AG20443 (cell line): ENCODE results near the gene TERT.

ENCODE experiments used
- DNase-seq: peaks from one replicate; pipeline ENCODE4 v3.0.0; 2012; ENCODE audit warnings: low spot score, mixed read lengths

The TERT gene

DNA sequence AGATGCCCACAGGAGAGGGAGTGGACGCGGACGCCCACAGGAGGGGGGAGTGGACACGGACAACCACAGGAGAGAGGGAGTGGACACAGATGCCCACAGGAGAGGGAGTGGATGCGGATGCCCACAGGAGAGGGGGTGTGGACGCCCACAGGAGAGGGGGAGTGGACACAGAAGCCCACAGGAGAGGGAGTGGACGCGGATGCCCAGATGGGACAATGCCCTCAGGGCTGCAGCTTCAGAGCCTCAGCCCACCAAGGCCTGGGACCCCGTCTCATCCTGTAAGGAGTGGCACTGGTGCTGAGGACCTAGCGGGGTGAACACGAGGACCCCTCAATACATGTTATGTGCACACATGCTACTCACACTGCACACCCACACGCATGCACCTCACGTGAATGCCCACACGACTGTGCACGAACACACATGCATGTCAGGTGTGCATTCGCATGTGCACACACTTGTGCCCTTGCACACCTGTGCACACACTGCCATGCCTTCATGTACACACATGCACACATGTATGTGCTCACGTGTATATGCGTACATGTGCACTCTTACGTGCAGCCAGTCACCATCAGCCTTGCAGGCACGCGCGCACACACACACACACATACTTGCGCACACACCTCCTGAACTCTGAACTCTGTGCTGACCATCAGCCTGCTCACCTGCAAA is 34.9 kb downstream of the TERT start:
- DNase-seq: no peak

GRCh38 chr5:1257841-1258240 is 37.0 kb downstream of the TERT start:
- no peak for DNase-seq

DNA sequence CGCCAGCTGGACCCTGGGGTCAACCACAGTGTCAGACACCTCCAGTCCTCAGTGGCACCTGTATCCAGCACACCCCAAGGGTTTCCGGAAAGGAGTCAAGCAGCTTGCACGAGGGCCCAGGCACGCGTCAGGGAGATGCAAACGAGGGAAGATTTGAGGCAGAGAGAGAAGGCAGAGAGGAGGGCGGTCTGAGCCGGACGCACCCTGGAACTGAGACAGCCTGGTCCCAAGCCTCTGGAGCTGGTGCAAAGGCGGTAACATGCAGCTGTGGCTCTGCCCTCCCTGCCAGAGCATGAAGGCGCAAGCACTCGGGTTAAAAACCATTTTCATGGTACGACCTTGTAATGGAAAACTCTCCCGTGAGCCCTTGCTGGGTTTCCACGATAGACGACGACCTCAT is 37.5 kb downstream of the TERT start:
- no peak for DNase-seq

- DNase-seq: no peak
Measured at GRCh38 chr5:1256776-1257175, 38.1 kb downstream of the TERT start.

- no peak for DNase-seq
Measured at GRCh38 chr5:1255081-1255561, 39.7 kb downstream of the TERT start.

DNA sequence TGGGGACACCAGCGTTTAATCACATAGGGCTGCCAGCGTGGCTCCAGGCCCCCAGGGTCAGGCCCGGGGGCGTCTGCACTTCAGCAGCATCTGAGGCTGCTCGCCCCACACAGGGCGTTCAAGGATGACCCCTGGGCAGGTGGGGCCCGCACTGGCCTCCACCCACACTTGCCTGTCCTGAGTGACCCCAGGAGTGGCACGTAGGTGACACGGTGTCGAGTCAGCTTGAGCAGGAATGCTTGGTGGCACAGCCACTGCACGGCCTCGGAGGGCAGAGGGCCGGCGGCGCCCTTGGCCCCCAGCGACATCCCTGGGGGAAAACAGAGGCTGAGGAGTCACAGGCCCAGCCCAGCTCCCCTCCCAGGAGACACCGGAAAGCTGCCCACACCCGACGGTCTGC is 40.7 kb downstream of the TERT start:
- no peak for DNase-seq

GRCh38 chr5:1253456-1254105 is 41.3 kb downstream of the TERT start:
- DNase-seq: no peak

GRCh38 chr5:1252681-1253080 is 42.2 kb downstream of the TERT start:
- no peak for DNase-seq

GRCh38 chr5:1251678-1252580 is 42.9 kb downstream of the TERT start:
- DNase-seq: no peak

GRCh38 chr5:1249366-1250280 is 45.2 kb downstream of the TERT start:
- no peak for DNase-seq

GRCh38 chr5:1247811-1248210 is 47.1 kb downstream of the TERT start:
- DNase-seq: no peak

DNA sequence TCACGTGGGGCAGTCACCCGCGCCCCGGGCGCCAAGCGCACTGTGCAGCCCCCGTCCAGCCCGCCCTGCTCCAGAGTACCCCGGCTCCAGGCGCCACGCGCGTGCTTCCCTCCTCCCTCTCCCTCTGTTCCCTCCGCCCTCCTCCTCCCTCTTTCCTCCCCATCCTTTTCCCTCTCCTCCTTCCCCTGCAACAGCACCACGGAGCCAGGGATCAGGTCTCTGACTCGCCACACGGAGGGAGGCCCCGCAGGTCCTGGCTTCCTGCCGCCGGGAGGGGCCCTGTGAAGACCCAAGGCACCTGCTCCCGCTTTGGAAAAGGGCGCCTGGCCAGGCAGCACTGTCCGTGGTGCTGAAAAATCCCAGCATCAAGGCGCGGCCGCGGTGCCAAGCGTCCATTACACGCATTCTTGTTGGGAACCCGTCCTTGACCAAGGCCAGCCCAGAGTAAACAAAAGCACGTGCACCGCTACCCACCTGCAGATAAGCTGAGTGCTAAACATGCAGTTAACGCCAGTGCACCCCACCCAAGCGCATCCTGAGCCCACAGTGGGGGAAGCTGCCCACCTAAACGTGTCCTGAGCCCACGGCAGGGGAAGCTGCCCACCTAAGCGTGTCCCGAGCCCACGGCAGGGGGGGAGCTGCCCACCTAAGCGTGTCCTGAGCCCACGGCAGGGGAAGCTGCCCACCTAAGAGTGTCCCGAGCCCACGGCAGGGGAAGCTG is 48.0 kb downstream of the TERT start:
- peak; percentile 61 for DNase-seq

DNA sequence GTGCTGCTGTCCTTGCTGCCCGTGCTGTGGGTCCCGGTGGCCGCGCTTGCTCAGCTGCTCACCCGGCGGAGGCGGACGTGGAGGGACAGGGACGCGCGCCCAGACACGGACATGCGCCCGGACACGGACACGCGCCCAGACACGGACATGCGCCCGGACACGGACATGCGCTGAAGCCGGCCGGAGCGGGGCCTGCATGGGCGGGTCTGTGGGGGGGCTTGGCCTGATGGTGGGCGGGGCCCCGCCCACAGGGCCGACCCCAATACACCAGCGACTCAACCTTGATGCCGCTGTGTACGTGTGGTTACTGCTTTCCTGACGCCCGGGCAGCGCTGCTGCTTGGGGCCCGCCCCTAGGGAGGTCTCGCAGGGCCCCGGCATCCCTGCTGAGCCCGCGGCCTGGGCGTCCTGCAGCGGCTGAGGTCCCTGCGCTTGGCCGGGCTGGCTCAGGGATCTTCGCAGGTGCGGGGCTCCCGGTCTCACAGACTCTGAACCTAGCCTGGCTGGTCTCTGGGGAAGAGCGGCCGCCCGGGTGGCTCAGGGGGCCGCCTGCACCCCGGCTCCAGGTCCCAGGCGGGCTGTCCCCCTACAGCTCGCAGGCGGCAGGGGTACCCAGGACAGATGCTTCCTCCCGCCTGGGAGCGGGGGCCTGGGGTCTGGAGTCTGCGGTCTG is 48.8 kb downstream of the TERT start:
- DNase-seq: no peak

- no peak for DNase-seq
Measured at GRCh38 chr5:1244976-1245375, 49.9 kb downstream of the TERT start.

GRCh38 chr5:1244255-1244654 is 50.6 kb downstream of the TERT start:
- DNase-seq: no peak

DNA sequence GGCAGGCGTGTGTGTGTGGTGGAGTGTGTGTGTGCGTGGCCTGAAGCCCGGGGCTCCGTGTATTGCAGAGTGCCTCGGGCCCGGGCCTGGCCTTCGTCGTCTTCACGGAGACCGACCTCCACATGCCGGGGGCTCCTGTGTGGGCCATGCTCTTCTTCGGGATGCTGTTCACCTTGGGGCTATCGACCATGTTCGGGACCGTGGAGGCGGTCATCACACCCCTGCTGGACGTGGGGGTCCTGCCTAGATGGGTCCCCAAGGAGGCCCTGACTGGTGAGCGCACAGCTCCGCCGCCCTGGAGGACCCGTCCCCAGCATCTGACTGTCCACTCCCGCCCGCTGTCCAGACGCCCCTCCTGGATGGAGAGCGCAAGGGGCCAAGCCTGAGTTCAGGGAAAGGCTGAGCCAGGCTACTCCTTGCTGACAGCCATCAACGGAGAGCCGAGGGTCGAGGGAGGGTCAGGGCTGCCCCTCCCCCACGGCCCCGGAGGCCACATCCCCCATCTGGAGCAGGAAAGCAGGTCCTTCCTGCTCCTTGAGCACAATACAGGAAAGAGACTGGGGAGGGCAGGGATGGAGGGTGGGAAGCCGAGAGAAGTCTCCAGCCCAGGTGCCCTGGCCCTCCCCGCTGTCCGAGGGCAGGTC is 51.3 kb downstream of the TERT start:
- DNase-seq: no peak

DNA sequence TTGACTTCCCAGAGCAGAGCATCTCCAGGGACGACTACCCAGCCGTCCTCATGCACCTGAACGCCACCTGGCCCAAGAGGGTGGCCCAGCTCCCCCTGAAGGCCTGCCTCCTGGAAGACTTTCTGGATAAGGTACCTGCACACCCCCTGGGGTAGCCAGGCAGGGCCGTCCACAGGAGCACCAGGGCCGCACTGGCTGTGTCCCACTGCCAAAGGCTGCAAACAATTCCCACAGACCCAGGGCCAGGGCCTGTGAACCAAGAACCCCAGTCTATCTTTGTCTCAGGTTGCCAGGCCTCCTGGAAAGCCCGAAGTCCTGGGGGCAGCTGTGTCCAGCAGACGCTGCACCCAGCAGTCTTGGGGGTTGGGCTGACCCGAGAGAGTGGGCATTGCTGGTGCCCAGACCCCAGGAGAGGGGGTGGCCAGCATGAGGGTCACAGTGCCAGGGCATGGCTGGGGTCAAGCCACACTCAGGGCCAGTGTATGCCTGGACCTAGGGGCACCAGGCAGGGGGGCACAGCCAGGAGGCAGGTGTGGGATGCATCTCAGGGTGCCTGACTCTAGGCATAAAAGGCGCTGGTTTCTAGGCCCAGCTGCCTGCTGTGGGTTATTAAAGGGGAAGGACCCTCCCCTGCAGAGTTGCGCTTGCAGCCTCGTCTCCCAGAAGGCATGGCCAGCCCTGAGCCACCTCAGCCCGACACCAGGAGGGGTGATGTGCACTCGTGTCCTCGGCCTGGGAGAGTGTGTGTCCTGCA is 52.0 kb downstream of the TERT start:
- DNase-seq: no peak

GRCh38 chr5:1241509-1242080 is 53.3 kb downstream of the TERT start:
- DNase-seq: no peak
